OCI-LY7 (cell line): ENCODE measurements around the gene DFFA.

Experiments used
- EZH2phosphoT487 ChIP-seq: fragments of 200-600 bp; sonication (generic); IDR thresholded peaks from 2 replicates; pipeline ENCODE4 v1.6.1; 2018; ENCODE audit warnings: low read depth, borderline replicate concordance, mild to moderate bottlenecking, mixed run types, antibody characterized with exemption, low read length, moderate library complexity, mixed read lengths
- TF ChIP-seq, protein P1 (sequence below): fragments of 200-600 bp; sonication (generic); conservative IDR thresholded peaks from 2 replicates; pipeline ENCODE4 v1.5.1; 2014; ENCODE audit warnings: mild to moderate bottlenecking, antibody characterized with exemption, low read length, moderate library complexity, mixed read lengths

DNA sequence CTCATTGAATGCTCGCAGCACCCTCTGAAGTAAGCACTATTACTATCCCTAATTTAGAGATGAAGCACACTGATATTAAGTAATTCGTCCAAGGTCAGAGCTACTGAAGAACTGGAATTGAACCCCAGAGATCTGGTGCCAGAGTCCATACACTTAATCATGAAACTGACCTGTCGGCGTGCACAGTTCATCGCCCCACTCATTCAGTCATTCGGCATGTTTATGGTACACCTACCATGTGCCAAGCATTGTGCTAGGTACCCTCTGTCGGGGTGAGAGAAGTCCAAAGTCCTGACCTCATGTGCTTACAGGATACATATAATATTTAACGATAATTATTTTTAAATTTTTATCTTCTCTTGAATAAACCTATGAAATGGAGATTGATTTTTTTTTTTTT is 47.7 kb downstream of the DFFA start:
- TF ChIP-seq, protein P1, sequence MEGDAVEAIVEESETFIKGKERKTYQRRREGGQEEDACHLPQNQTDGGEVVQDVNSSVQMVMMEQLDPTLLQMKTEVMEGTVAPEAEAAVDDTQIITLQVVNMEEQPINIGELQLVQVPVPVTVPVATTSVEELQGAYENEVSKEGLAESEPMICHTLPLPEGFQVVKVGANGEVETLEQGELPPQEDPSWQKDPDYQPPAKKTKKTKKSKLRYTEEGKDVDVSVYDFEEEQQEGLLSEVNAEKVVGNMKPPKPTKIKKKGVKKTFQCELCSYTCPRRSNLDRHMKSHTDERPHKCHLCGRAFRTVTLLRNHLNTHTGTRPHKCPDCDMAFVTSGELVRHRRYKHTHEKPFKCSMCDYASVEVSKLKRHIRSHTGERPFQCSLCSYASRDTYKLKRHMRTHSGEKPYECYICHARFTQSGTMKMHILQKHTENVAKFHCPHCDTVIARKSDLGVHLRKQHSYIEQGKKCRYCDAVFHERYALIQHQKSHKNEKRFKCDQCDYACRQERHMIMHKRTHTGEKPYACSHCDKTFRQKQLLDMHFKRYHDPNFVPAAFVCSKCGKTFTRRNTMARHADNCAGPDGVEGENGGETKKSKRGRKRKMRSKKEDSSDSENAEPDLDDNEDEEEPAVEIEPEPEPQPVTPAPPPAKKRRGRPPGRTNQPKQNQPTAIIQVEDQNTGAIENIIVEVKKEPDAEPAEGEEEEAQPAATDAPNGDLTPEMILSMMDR: no peak
- TF ChIP-seq EZH2phosphoT487: no peak
